SU-DHL-6 (cell line): ENCODE measurements around the gene EWSR1.

ENCODE experiments used
- CTCF ChIP-seq: fragments of 200-600 bp; sonication (generic); IDR thresholded peaks from one replicate; pipeline ENCODE4 v1.5.1; 2017; ENCODE audit warnings: antibody characterized with exemption, mild to moderate bottlenecking, low read length, moderate library complexity; ENCODE audit not compliant: insufficient read depth, poor library complexity, severe bottlenecking
- EZH2phosphoT487 ChIP-seq: fragments of 200-600 bp; sonication (generic), shearing (Covaris generic); conservative IDR thresholded peaks from 2 replicates; pipeline ENCODE4 v1.6.1; 2018; ENCODE audit warnings: mild to moderate bottlenecking, antibody characterized with exemption, low read length, moderate library complexity, mixed read lengths

GRCh38 chr22:29319072-29319471, 51.0 kb downstream of the EWSR1 start:
- no peak for TF ChIP-seq CTCF
- TF ChIP-seq EZH2phosphoT487 = no peak
